Duodenal mucosa (tissue), 2 donors: Measurements from ENCODE around the gene CTBP2.

Experiments used
- H3K27ac ChIP-seq: one replicate; pipeline ENCODE4 v1.7.0; 2013; ENCODE audit warnings: low read depth, low read length
- H3K27me3 ChIP-seq, 2 donors: one replicate each; pipeline ENCODE4 v1.7.0; 2013; ENCODE audit warnings: low read length in 2 of 2, control low read depth in 1 of 2; ENCODE audit not compliant: insufficient read depth in 2 of 2, control insufficient read depth in 1 of 2
- H3K36me3 ChIP-seq, 2 donors: one replicate each; pipeline ENCODE4 v1.7.0; 2013; ENCODE audit warnings: low read length in 2 of 2, control low read depth in 1 of 2; ENCODE audit not compliant: insufficient read depth in 2 of 2, control insufficient read depth in 1 of 2
- H3K4me1 ChIP-seq, 2 donors: one replicate each; pipeline ENCODE4 v1.7.0; 2013; ENCODE audit warnings: low read length in 2 of 2, control low read depth in 1 of 2; ENCODE audit not compliant: insufficient read depth in 2 of 2, control insufficient read depth in 1 of 2
- H3K4me3 ChIP-seq, 2 donors: one replicate each; pipeline ENCODE4 v1.7.0; 2013; ENCODE audit warnings: low read length in 2 of 2, low read depth in 1 of 2
- H3K9ac ChIP-seq, 2 donors: one replicate each; pipeline ENCODE4 v1.7.0; 2013; ENCODE audit warnings: low read length in 2 of 2, low read depth in 1 of 2
- H3K9me3 ChIP-seq, 2 donors: one replicate each; pipeline ENCODE4 v1.7.0; 2013; ENCODE audit warnings: low read length in 2 of 2, control low read depth in 1 of 2; ENCODE audit not compliant: control insufficient read depth in 1 of 2

Gene CTBP2

GRCh38 chr10:124966008-124966407, 194.4 kb downstream of the CTBP2 start:
- H3K9ac ChIP-seq = no peak overlapping the region
- H3K4me3 ChIP-seq = no peak overlapping the region
- no peak overlapping the region for H3K27ac ChIP-seq
- no peaks in the 10 kb centered on the region for H3K27me3 ChIP-seq
- H3K36me3 ChIP-seq = peaks cover 11 to 22% of the 10 kb centered on the region in 2 donors
- peaks cover 4 to 6% of the 10 kb centered on the region in 2 donors for H3K4me1 ChIP-seq
- H3K9me3 ChIP-seq = no peaks in the 10 kb centered on the region

GRCh38 chr10:124963866-124964720, 196.3 kb downstream of the CTBP2 start:
- Histone ChIP-seq H3K27ac (no peak overlapping the region), H3K36me3 (peaks cover 11 to 22% of the 10 kb centered on the region in 2 donors), H3K4me3 (no peak overlapping the region), H3K4me1 (peaks cover 0 to 6% of the 10 kb centered on the region in 2 donors), H3K27me3 (no peaks in the 10 kb centered on the region), H3K9me3 (no peaks in the 10 kb centered on the region), H3K9ac (no peak overlapping the region)

- Histone ChIP-seq H3K4me3 (no peak overlapping the region), H3K36me3 (peaks cover 8 to 14% of the 10 kb centered on the region in 2 donors), H3K27me3 (no peaks in the 10 kb centered on the region), H3K4me1 (peaks cover 0 to 6% of the 10 kb centered on the region in 2 donors), H3K9ac (no peak overlapping the region), H3K9me3 (no peaks in the 10 kb centered on the region), H3K27ac (no peak overlapping the region)
Observed at GRCh38 chr10:124962421-124962820, 197.9 kb downstream of the CTBP2 start.

- Histone ChIP-seq H3K27me3 (no peaks in the 10 kb centered on the region), H3K4me1 (peaks cover 0 to 6% of the 10 kb centered on the region in 2 donors), H3K9ac (no peak overlapping the region), H3K36me3 (peaks cover under 1 to 3% of the 10 kb centered on the region in 2 donors), H3K9me3 (no peaks in the 10 kb centered on the region), H3K27ac (no peak overlapping the region), H3K4me3 (no peak overlapping the region)
Observed at GRCh38 chr10:124961248-124961570, 199.2 kb downstream of the CTBP2 start.

- Histone ChIP-seq H3K9ac (no peak overlapping the region), H3K27me3 (no peaks in the 10 kb centered on the region), H3K4me1 (peaks cover 0 to 6% of the 10 kb centered on the region in 2 donors), H3K27ac (no peak overlapping the region), H3K4me3 (no peak overlapping the region), H3K9me3 (no peaks in the 10 kb centered on the region), H3K36me3 (no peaks in the 10 kb centered on the region)
Observed at GRCh38 chr10:124959564-124959963, 200.8 kb downstream of the CTBP2 start.

- Histone ChIP-seq H3K36me3 (no peaks in the 10 kb centered on the region), H3K27ac (no peak overlapping the region), H3K4me3 (no peak overlapping the region), H3K4me1 (no peaks in the 10 kb centered on the region), H3K9ac (no peak overlapping the region), H3K27me3 (no peaks in the 10 kb centered on the region), H3K9me3 (no peaks in the 10 kb centered on the region)
Observed at GRCh38 chr10:124957404-124957947, 202.9 kb downstream of the CTBP2 start.

GRCh38 chr10:124956764-124957163, 203.6 kb downstream of the CTBP2 start:
- Histone ChIP-seq H3K36me3 (no peaks in the 10 kb centered on the region), H3K27ac (no peak overlapping the region), H3K9ac (no peak overlapping the region), H3K9me3 (no peaks in the 10 kb centered on the region), H3K4me3 (no peak overlapping the region), H3K27me3 (no peaks in the 10 kb centered on the region), H3K4me1 (no peaks in the 10 kb centered on the region)

GRCh38 chr10:124955868-124956267, 204.5 kb downstream of the CTBP2 start:
- no peak overlapping the region for H3K4me3 ChIP-seq
- no peaks in the 10 kb centered on the region for H3K27me3 ChIP-seq
- no peak overlapping the region for H3K9ac ChIP-seq
- H3K36me3 ChIP-seq = no peaks in the 10 kb centered on the region
- H3K9me3 ChIP-seq = no peaks in the 10 kb centered on the region
- H3K4me1 ChIP-seq = no peaks in the 10 kb centered on the region
- H3K27ac ChIP-seq = no peak overlapping the region

- Histone ChIP-seq H3K9me3 (no peaks in the 10 kb centered on the region), H3K36me3 (no peaks in the 10 kb centered on the region), H3K4me3 (no peak overlapping the region), H3K4me1 (no peaks in the 10 kb centered on the region), H3K27ac (no peak overlapping the region), H3K27me3 (no peaks in the 10 kb centered on the region), H3K9ac (no peak overlapping the region)
Observed at GRCh38 chr10:124955243-124955642, 205.1 kb downstream of the CTBP2 start.

- Histone ChIP-seq H3K9ac (no peak overlapping the region), H3K36me3 (peaks cover 3 to 4% of the 10 kb centered on the region in 2 donors), H3K27ac (no peak overlapping the region), H3K9me3 (no peaks in the 10 kb centered on the region), H3K4me1 (no peaks in the 10 kb centered on the region), H3K4me3 (no peak overlapping the region), H3K27me3 (no peaks in the 10 kb centered on the region)
Observed at GRCh38 chr10:124953421-124953820, 206.9 kb downstream of the CTBP2 start.
